GM21515 (cell line): ENCODE results near the gene FEN1.

Experiments
- ATAC-seq: cut with Tn5 transposase; IDR thresholded peaks from one replicate; pipeline ENCODE4 v1.9.1; 2021; ENCODE audit not compliant: unreplicated experiment

Gene FEN1

GRCh38 chr11:61838921-61839320 is 46.2 kb downstream of the FEN1 start:
- ATAC-seq = no peak

GRCh38 chr11:61839742-61840141 is 47.0 kb downstream of the FEN1 start:
- no peak for ATAC-seq

GRCh38 chr11:61840371-61840770 is 47.7 kb downstream of the FEN1 start:
- no peak for ATAC-seq

GRCh38 chr11:61841636-61842527 is 49.2 kb downstream of the FEN1 start:
- ATAC-seq = no peak

- no peak for ATAC-seq
Observed at GRCh38 chr11:61842528-61842820, 49.8 kb downstream of the FEN1 start.

GRCh38 chr11:61844909-61845565 is 52.3 kb downstream of the FEN1 start:
- ATAC-seq = no peak

DNA sequence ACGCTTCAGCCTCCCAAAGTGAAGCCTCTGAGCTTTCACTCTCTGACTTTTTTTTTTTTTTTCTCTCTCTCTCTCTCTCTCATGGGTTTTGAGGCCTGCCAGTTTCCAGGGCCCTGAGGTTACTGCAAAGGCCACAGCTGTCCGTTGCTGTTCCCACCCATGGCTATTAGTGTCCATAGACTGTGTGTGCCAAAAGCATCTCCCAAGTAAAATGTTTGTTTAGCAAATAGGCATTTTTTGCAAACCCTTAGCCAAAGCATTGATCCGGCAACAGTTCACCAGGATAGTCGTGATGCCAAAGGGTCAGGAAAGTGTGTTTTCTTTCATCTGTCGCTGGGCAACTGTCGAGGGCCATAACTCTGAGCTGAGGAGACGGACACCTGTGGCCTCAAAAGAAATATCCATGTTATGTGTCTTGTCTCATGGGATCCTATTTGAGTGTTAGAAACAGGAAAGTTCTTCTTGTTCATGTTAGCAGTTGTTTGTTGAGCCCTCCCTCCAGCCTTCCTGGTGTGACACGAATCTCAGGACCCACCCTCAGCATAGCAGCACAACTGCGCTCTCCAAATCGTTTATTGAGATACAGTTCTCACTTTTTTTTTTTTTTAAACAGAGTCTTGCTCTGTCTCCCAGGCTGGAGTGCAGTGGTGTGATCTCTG is 53.8 kb downstream of the FEN1 start:
- no peak for ATAC-seq
